ENCODE measurements around the gene CD40. TPM values are rescaled to one million over a fixed set of nuclear protein-coding genes. Genes with fewer than 3 reads are reported as not detected.

Gene CD40
- total RNA-seq, 2 donors from 2014 or later: 3.6 to 4.2 TPM

- H3K4me3 Mint-ChIP-seq: no peak overlapping the region
- H3K27me3 Mint-ChIP-seq (ENCODE audit: low read depth): peaks cover 34% of the 10 kb centered on the region
- no peak overlapping the region for H3K27ac Mint-ChIP-seq
- peaks cover 9% of the 10 kb centered on the region for H3K4me1 Mint-ChIP-seq (ENCODE audit: low read depth)
- no peak for ATAC-seq (replicated peaks in 1 of 2)
- no peak for DNase-seq
- no peaks in the 10 kb centered on the region for H3K36me3 Mint-ChIP-seq (ENCODE audit: insufficient read depth in 2 of 2)
- no peaks in the 10 kb centered on the region for H3K9me3 Mint-ChIP-seq
Observed at GRCh38 chr20:46133886-46134654, 16.0 kb downstream of the CD40 start.

GRCh38 chr20:46134716-46135115 lies 16.6 kb downstream of the CD40 start:
- Mint-ChIP-seq H3K9me3 (no peaks in the 10 kb centered on the region), H3K4me1 (ENCODE audit: low read depth) (peaks cover 9% of the 10 kb centered on the region), H3K27me3 (ENCODE audit: low read depth) (peaks cover 34% of the 10 kb centered on the region), H3K36me3 (ENCODE audit: insufficient read depth in 2 of 2) (no peaks in the 10 kb centered on the region), H3K27ac (no peak overlapping the region), H3K4me3 (no peak overlapping the region)
- no peak for ATAC-seq (replicated peaks in 1 of 2)
- DNase-seq: no peak

DNA sequence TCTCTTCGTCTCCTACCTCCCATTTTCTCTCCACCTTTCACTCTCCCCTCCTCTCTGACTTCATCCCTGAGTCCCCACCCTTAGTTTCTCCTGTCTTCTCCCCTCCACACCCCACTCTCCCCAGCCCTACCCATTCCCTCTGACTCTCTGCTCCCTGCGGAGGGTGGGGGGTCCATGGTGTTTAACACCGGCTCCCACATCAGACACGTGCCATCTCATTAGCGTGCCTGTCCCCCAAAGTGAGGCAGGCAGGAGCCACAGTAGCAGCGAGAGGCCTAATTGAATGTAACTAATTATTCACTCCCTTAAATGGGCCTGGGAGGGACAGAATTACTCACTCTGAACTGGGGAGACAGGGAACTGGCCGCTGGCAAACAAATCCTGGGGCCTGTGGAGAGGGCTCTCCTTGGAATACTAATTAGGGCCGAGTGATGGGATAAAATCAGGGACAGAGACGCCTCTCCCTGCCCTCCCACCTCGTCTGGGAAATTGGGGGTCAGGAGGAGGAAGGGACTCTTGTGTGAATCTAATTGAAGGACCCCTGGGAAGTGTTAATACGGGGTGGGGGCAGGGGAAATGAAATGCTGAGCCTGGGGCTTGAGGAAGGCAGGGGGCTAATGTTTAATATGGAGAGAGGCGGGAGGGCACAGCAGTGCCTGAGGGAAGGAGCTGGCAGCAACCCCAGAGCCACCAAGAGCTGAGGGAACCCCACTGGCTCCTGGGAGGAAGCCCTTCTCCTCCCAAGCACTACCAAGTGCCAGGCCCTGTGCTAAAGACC lies 17.9 kb downstream of the CD40 start:
- no peaks in the 10 kb centered on the region for H3K36me3 Mint-ChIP-seq (ENCODE audit: insufficient read depth in 2 of 2)
- H3K27me3 Mint-ChIP-seq (ENCODE audit: low read depth): peaks cover 32% of the 10 kb centered on the region
- DNase-seq (no peak), ATAC-seq (replicated peaks in 1 of 2) (no peak)
- no peak overlapping the region for H3K27ac Mint-ChIP-seq
- peaks cover 9% of the 10 kb centered on the region for H3K4me1 Mint-ChIP-seq (ENCODE audit: low read depth)
- H3K9me3 Mint-ChIP-seq: no peaks in the 10 kb centered on the region
- no peak overlapping the region for H3K4me3 Mint-ChIP-seq

GRCh38 chr20:46137816-46138215 lies 19.7 kb downstream of the CD40 start:
- peaks cover 33% of the 10 kb centered on the region for H3K27me3 Mint-ChIP-seq (ENCODE audit: low read depth)

DNA sequence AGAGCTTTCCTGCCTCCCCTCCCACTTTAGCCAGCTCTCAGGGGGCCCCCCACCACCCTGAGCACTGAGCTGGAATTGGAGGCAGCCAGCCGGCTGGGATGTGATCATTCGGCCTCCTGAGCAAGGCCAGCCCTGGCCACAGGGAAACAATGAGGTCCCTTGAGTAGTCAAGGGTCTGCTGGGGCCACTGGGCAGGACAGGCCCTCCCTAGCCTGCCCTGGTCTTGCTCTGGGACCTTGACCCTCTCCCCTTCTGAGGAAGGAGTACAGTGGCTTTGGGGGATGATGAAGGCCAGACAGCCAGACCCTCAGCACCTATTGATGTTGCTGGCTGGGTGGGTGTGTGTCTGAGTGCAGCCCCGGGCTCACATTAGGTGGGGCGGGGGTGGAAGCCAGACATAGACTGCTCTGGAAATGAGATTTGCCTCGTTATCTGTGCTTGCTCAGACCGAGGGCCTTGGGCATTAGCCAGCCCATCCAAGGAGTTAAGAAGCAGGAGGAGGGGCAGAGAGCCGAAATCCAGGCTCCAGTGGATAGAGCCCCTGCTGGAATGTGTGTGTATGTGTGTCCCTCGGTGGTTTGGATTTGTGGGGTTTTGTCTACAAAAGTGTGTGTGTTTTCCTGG lies 21.3 kb downstream of the CD40 start:
- H3K27ac Mint-ChIP-seq: no peak overlapping the region
- peaks cover 36% of the 10 kb centered on the region for H3K27me3 Mint-ChIP-seq (ENCODE audit: low read depth)
- ATAC-seq (replicated peaks in 1 of 2): no peak
- no peaks in the 10 kb centered on the region for H3K4me1 Mint-ChIP-seq (ENCODE audit: low read depth)
- no peaks in the 10 kb centered on the region for H3K9me3 Mint-ChIP-seq
- H3K4me3 Mint-ChIP-seq: no peak overlapping the region
- DNase-seq: no peak
- H3K36me3 Mint-ChIP-seq (ENCODE audit: insufficient read depth in 2 of 2): no peaks in the 10 kb centered on the region

More at GRCh38 chr20:46137816-46138215, 19.7 kb downstream of the CD40 start:
- Mint-ChIP-seq H3K27ac (no peak overlapping the region), H3K9me3 (no peaks in the 10 kb centered on the region), H3K4me3 (no peak overlapping the region), H3K36me3 (ENCODE audit: insufficient read depth in 2 of 2) (no peaks in the 10 kb centered on the region), H3K4me1 (ENCODE audit: low read depth) (peaks cover 3% of the 10 kb centered on the region)
- ATAC-seq (replicated peaks in 1 of 2) (no peak), DNase-seq (no peak)

- Mint-ChIP-seq H3K27me3 (ENCODE audit: low read depth) (peaks cover 31% of the 10 kb centered on the region), H3K36me3 (ENCODE audit: insufficient read depth in 2 of 2) (no peaks in the 10 kb centered on the region)
Observed at GRCh38 chr20:46139908-46140482, 21.9 kb downstream of the CD40 start.

GRCh38 chr20:46142124-46142523 lies 24.0 kb downstream of the CD40 start:
- no peaks in the 10 kb centered on the region for H3K36me3 Mint-ChIP-seq (ENCODE audit: insufficient read depth in 2 of 2)
- no peak overlapping the region for H3K27ac Mint-ChIP-seq
- no peak overlapping the region for H3K4me3 Mint-ChIP-seq
- no peaks in the 10 kb centered on the region for H3K9me3 Mint-ChIP-seq
- peaks cover 29% of the 10 kb centered on the region for H3K27me3 Mint-ChIP-seq (ENCODE audit: low read depth)
- DNase-seq (no peak), ATAC-seq (replicated peaks in 1 of 2) (no peak)
- no peaks in the 10 kb centered on the region for H3K4me1 Mint-ChIP-seq (ENCODE audit: low read depth)

More at GRCh38 chr20:46139908-46140482, 21.9 kb downstream of the CD40 start:
- Mint-ChIP-seq H3K4me3 (no peak overlapping the region), H3K4me1 (ENCODE audit: low read depth) (no peaks in the 10 kb centered on the region), H3K27ac (no peak overlapping the region), H3K9me3 (no peaks in the 10 kb centered on the region)
- DNase-seq (no peak), ATAC-seq (replicated peaks in 1 of 2) (no peak)

DNA sequence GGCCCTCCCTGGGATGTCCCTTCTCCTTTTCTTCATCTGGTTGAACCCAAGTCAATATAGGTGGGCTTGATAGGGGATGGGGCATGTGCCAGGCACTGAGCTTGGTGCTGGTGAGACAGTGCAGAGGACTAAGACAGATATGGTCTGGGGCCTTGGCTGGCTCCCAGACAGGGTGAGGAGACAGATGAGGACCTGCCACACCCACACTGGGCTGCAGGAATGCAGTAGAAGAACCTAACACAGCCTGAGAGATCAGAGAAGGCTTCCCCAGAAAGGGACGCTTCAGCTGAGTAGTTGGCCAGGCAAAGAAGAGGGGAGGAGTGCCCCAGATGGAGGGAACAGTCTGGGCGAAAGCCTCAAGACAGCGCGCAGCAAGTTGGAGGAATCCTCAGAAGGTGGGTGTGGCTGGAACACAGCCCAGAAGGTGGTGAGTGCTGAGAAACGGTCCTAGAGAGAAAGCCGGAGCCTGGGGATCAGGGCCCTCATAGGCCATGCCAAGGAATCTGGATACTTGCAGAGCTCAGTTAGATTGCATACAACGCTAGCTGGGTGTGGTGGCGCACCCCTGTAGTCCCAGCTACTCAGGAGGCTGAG lies 26.4 kb downstream of the CD40 start:
- Mint-ChIP-seq H3K4me1 (ENCODE audit: low read depth) (no peaks in the 10 kb centered on the region), H3K36me3 (ENCODE audit: insufficient read depth in 2 of 2) (no peaks in the 10 kb centered on the region), H3K27me3 (ENCODE audit: low read depth) (peaks cover 29% of the 10 kb centered on the region), H3K4me3 (no peak overlapping the region), H3K27ac (no peak overlapping the region), H3K9me3 (no peaks in the 10 kb centered on the region)
- no peak for ATAC-seq (replicated peaks in 1 of 2)
- DNase-seq: no peak

DNA sequence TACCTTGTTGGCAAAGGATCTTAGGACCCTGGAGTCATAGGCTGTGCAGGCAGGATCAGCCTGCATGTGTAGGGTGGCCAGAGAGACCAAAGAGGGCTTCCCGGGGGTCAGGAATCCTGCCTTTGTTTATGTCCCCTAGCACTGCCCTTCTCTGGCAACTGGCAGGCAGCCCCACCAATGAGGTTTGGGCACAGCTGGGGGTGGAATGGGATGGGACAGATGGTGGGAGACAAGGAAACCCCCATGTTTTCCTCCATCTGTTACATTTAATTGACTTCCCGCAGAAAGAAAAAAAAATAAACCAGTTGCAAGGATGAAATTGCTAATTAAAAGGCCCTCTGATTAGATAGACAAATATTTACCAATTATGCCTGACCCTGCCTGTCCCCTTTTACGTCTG lies 27.6 kb downstream of the CD40 start:
- no peak for ATAC-seq (replicated peaks in 1 of 2)
- Mint-ChIP-seq H3K36me3 (ENCODE audit: insufficient read depth in 2 of 2) (no peaks in the 10 kb centered on the region), H3K27me3 (ENCODE audit: low read depth) (peaks cover 28% of the 10 kb centered on the region), H3K4me3 (no peak overlapping the region), H3K9me3 (no peaks in the 10 kb centered on the region), H3K27ac (no peak overlapping the region), H3K4me1 (ENCODE audit: low read depth) (no peaks in the 10 kb centered on the region)
- no peak for DNase-seq

DNA sequence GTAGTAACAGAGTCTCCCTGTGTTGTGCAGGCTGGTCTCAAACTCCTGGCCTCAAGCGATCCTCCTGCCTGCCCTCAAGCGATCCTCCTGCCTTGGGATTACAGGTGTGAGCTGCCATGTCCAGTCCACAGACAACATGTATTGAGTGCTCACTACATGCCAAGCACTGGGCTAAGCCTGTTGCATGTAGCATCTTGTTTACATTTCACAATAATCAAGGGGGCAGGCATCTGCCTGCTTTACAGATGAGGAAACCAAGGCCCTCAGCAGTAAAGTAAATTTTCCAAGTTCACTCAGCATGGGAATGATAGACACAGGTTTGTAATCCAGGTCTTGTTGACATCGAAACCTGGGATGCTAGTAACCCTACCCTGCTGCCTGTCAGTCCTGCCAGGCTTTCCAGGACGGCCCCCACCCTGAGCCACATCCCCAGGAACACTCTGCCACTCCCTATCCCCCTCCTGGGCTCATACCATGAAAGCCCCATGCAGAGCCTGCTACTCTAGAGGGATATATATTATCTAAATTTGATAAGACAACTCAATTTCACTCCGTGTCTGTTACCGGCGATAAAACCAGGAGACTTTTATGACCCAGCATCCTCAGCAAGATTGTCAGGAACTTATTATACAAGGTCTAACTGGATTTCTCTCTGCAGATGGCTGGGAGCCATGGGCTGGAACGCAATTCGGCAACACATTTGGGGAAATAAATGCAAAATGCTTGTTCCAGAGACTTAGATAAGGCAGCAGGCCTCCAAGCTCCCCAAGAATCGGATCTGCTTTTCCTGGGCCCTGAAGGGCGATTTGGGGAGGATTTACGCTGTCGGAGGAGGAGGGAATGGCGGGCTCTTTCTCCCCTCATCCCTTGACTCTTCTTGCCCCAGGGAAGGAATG lies 30.4 kb downstream of the CD40 start:
- peaks cover 2% of the 10 kb centered on the region for H3K27me3 Mint-ChIP-seq (ENCODE audit: low read depth)
- H3K4me1 Mint-ChIP-seq (ENCODE audit: low read depth): no peaks in the 10 kb centered on the region
- no peak for ATAC-seq (replicated peaks in 1 of 2)
- no peaks in the 10 kb centered on the region for H3K36me3 Mint-ChIP-seq (ENCODE audit: insufficient read depth in 2 of 2)
- H3K9me3 Mint-ChIP-seq: no peaks in the 10 kb centered on the region
- DNase-seq: no peak
- H3K27ac Mint-ChIP-seq: no peak overlapping the region
- H3K4me3 Mint-ChIP-seq: no peak overlapping the region

DNA sequence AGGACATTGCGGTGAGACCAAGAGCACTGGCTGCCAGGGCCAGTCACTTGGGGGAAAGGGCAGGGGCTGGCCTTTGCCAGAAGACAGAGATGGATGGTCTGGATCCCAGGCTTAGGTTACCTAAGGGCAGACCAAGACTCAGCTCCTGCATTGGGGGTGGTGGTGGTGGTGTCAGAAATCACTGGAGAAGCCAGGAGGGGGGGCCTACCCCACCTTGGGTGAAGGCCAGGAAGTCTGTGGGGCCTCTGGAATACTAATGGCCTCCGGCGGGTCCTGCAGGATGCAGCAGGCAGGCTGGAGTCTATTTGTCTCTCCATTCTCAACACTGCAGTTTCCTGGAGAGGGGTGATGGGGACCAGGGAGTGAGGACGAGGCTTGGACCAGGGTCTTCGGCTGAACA lies 32.8 kb downstream of the CD40 start:
- no peak for ATAC-seq (replicated peaks in 1 of 2)
- H3K4me1 Mint-ChIP-seq (ENCODE audit: low read depth): no peaks in the 10 kb centered on the region
- H3K27ac Mint-ChIP-seq: no peak overlapping the region
- H3K27me3 Mint-ChIP-seq (ENCODE audit: low read depth): peaks cover 13% of the 10 kb centered on the region
- no peaks in the 10 kb centered on the region for H3K9me3 Mint-ChIP-seq
- H3K4me3 Mint-ChIP-seq: no peak overlapping the region
- DNase-seq: no peak
- H3K36me3 Mint-ChIP-seq (ENCODE audit: insufficient read depth in 2 of 2): no peaks in the 10 kb centered on the region

- Mint-ChIP-seq H3K4me1 (ENCODE audit: low read depth) (no peaks in the 10 kb centered on the region), H3K36me3 (ENCODE audit: insufficient read depth in 2 of 2) (no peaks in the 10 kb centered on the region), H3K27ac (no peak overlapping the region), H3K27me3 (ENCODE audit: low read depth) (peaks cover 15% of the 10 kb centered on the region), H3K4me3 (no peak overlapping the region), H3K9me3 (no peaks in the 10 kb centered on the region)
- ATAC-seq (replicated peaks in 1 of 2) (no peak), DNase-seq (peak; percentile 13 to 22)
Observed at GRCh38 chr20:46151936-46152335, 33.8 kb downstream of the CD40 start.

Measured in activated T-cell treated with anti-CD3 and anti-CD28 coated beads, Interleukin-2, amount 50 U/mL, for 72 hours (primary cell).